Right lobe of liver (tissue), 4 donors: ENCODE results near the gene ADGRF5.

Experiments used
- POLR2A ChIP-seq: fragments of 450-650 bp; IDR thresholded peaks from one replicate; pipeline ENCODE4 v1.6.1; 2017; ENCODE audit warnings: antibody characterized with exemption, mild to moderate bottlenecking
- TF ChIP-seq, protein P1 (sequence below), 4 donors: fragments of 200-600 bp in 3 of 4; fragments of 450-650 bp in 1 of 4; IDR thresholded peaks; one replicate each; pipeline versions ENCODE4 v1.5.1 to v1.8.0; 2016 to 2022; ENCODE audit warnings: antibody characterized with exemption in 4 of 4, mild to moderate bottlenecking in 2 of 4
- donor health status: DM: no; HTN: no; CAD: no.
- donor health status: DM: no; HTN: no; CAD: no.
- donor health status: DM: no; HTN: yes; CAD: no.

DNA sequence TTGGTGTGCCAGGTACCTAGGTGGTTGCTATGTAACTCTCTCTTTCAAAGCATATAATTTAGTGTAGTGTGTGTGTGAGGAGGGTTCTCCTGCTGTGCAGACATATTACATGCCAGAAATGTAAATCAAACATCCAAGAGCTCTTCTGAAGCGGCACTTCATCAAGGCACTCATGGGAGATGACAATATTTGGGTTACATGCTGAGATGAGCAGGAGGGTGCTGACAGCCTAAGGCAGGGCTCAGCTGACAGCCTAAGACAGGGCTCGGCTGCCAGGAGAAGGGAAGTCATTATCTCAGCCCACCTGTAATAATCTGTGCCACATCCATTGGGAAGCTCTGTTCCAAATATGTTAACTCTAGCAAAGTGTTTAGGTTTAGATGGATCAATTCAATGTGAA lies 39.1 kb downstream of the ADGRF5 start:
- TF ChIP-seq POLR2A: no peak
- TF ChIP-seq, protein P1, sequence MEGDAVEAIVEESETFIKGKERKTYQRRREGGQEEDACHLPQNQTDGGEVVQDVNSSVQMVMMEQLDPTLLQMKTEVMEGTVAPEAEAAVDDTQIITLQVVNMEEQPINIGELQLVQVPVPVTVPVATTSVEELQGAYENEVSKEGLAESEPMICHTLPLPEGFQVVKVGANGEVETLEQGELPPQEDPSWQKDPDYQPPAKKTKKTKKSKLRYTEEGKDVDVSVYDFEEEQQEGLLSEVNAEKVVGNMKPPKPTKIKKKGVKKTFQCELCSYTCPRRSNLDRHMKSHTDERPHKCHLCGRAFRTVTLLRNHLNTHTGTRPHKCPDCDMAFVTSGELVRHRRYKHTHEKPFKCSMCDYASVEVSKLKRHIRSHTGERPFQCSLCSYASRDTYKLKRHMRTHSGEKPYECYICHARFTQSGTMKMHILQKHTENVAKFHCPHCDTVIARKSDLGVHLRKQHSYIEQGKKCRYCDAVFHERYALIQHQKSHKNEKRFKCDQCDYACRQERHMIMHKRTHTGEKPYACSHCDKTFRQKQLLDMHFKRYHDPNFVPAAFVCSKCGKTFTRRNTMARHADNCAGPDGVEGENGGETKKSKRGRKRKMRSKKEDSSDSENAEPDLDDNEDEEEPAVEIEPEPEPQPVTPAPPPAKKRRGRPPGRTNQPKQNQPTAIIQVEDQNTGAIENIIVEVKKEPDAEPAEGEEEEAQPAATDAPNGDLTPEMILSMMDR (IDR thresholded peaks at IDR 0.05): no peak
